ENCODE results near the gene ATG13.
"Not testable (repeated sequence)": the region's sequence is repeated elsewhere in the genome, so short reads cannot be mapped to it uniquely, and the experiment has no call there.

ATG13 gene

DNA sequence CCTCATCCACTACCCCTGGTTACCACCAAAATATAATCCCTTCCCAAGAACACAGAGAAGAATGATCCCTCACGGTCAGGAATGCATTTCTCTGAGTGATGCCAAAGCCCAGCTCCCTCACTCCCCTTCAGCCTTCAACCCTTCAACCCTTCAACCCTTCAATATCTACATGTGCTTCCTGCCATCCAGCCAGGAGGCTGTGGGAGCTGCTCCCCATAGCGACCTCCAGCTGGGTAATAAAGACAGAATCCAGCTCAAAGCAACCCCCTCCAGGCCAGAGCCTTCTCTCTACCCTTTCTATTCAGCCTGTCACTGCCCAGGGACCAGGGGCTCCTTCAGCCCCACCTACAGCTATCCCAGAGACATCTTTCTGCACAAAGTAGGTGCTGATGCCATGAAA, 80.4 kb downstream of the ATG13 start:
- TF ChIP-seq, protein P1, sequence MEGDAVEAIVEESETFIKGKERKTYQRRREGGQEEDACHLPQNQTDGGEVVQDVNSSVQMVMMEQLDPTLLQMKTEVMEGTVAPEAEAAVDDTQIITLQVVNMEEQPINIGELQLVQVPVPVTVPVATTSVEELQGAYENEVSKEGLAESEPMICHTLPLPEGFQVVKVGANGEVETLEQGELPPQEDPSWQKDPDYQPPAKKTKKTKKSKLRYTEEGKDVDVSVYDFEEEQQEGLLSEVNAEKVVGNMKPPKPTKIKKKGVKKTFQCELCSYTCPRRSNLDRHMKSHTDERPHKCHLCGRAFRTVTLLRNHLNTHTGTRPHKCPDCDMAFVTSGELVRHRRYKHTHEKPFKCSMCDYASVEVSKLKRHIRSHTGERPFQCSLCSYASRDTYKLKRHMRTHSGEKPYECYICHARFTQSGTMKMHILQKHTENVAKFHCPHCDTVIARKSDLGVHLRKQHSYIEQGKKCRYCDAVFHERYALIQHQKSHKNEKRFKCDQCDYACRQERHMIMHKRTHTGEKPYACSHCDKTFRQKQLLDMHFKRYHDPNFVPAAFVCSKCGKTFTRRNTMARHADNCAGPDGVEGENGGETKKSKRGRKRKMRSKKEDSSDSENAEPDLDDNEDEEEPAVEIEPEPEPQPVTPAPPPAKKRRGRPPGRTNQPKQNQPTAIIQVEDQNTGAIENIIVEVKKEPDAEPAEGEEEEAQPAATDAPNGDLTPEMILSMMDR (IDR thresholded peaks at IDR 0.05; ENCODE audit: extremely low read depth, insufficient read depth, missing control alignments): no peak
- DNase-seq (ENCODE audit: low spot score): no peak
- in situ Hi-C loops (cut with MboI; ENCODE audit: low pct_unique_long_range_greater_than_20kb, low sequenced_read_pairs, unreplicated experiment): no loop called here

DNA sequence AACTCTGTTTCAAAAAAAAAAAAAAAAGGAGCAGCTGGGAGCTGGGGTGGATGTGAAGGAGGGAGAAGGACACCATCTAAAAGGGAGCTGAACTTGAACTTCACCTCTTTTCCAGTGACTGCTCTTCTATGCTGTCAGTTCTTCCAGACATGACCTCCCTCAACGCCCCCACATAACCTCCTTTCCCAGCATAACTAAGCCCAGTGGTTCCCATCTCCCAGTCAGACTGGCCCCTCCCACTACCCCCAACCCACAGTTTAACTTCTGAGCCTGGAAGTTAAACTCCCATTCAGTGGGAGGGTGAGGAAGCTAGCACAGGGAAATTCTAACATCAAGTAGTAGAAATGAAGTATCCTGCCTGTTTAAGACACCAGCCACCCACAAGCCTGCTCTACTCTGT, 81.2 kb downstream of the ATG13 start:
- TF ChIP-seq, protein P1 (IDR thresholded peaks at IDR 0.05; ENCODE audit: extremely low read depth, insufficient read depth, missing control alignments): no peak
- in situ Hi-C loops (cut with MboI; ENCODE audit: low pct_unique_long_range_greater_than_20kb, low sequenced_read_pairs, unreplicated experiment): no loop called here
- no peak for DNase-seq (ENCODE audit: low spot score)

DNA sequence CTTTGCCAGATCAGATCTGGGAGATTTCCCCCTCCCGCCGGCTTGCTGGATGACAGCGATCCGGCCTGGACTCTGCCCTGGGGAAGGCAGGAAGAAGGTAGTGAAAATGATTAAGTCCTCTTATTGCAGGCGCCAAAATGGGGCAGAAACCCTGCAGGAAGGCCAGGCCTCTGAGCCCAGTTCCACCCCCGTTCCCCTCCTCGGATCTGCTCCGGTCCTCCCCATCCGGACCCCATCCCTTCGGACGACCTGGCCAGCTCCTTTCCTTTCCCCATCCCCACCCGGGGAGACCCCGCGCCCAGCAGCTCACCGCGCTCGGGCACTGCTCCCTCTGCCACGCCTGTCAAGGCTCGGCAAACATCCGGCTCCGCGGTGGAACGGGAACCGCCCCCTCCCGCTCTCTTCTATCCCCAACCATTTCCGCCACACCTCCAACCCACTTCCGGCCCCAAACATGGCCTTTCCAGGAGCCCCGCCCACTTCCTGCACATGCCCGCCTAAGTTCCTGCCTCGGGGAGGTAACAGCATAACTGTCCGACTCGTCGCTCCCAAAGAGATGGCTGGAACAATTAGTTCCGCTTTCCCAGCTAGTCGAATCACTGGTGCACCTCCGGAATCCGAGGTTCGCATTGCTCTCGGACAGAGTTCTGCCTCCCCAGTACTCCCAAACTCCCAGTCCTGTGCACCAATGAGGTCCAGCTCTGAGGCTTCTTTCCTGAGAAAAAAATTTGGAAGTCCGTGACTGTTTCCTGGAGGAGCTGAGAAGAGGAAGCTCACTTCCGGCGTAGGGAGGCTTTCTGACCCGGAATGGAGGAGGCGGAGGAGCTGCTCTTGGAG, 83.1 kb downstream of the ATG13 start, which contains the start of the genes ARHGAP1 and ZNF408:
ARHGAP1 (minus strand) TSS at position 379 of the 837 bp plus-strand sequence. CDS start 4,512 bp downstream, outside the sequence.
ZNF408 (plus strand) TSS at position 791 of the 837 bp plus-strand sequence; CDS start at position 808, 17 bp downstream.
- peak; percentile 94 for DNase-seq (ENCODE audit: low spot score)
- TF ChIP-seq, protein P1 (IDR thresholded peaks at IDR 0.05; ENCODE audit: extremely low read depth, insufficient read depth, missing control alignments): no peak
- in situ Hi-C loops (cut with MboI; ENCODE audit: low pct_unique_long_range_greater_than_20kb, low sequenced_read_pairs, unreplicated experiment): no loop called here

DNA sequence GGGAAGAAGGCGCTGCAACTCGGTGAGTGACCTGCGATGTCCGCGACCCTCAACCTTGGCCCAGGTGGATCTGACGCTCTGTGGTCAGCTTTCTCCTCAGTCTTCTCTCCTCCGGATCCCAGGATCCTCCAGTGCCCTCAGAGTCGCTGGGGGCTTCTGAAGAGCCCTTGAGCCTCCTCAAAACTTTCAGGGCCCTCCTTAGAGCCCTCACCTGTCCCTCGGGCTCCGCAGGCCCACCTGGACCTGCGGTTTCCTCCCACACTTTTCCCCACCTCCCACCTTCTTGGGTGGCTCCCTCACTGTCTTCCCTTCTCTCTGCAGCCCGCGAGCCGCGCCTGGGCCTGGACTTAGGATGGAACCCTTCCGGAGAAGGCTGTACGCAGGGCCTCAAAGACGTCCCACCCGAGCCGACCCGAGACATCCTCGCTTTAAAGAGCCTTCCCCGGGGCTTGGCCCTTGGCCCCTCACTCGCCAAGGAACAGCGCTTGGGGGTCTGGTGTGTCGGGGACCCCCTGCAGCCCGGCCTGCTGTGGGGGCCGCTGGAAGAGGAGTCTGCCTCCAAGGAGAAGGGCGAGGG, 83.8 kb downstream of the ATG13 start:
- no peak for DNase-seq (ENCODE audit: low spot score)

DNA sequence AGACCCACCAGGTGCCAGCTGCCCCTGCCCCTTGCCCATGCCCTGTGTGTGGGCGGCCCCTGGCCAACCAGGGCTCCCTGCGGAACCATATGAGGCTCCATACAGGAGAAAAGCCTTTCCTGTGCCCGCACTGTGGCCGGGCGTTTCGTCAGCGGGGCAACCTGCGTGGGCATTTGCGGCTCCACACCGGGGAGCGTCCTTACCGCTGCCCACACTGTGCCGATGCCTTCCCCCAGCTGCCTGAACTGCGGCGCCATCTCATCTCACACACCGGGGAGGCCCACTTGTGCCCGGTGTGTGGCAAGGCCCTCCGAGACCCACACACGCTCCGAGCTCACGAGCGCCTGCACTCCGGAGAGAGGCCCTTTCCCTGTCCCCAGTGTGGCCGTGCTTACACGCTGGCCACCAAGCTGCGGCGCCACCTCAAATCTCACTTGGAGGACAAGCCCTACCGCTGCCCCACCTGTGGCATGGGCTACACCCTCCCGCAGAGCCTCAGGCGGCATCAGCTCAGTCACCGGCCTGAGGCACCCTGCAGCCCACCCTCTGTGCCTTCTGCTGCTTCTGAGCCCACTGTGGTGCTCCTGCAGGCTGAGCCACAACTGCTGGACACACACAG, 87.8 kb downstream of the ATG13 start:
- in situ Hi-C loops (cut with MboI; ENCODE audit: low pct_unique_long_range_greater_than_20kb, low sequenced_read_pairs, unreplicated experiment): no loop called here
- TF ChIP-seq, protein P1 (IDR thresholded peaks at IDR 0.05; ENCODE audit: extremely low read depth, insufficient read depth, missing control alignments): no peak
- no peak for DNase-seq (ENCODE audit: low spot score)

More for the DNA sequence above, 83.8 kb downstream of the ATG13 start:
- in situ Hi-C loops (cut with MboI; ENCODE audit: low pct_unique_long_range_greater_than_20kb, low sequenced_read_pairs, unreplicated experiment): no loop called here
- TF ChIP-seq, protein P1 (IDR thresholded peaks at IDR 0.05; ENCODE audit: extremely low read depth, insufficient read depth, missing control alignments): no peak

DNA sequence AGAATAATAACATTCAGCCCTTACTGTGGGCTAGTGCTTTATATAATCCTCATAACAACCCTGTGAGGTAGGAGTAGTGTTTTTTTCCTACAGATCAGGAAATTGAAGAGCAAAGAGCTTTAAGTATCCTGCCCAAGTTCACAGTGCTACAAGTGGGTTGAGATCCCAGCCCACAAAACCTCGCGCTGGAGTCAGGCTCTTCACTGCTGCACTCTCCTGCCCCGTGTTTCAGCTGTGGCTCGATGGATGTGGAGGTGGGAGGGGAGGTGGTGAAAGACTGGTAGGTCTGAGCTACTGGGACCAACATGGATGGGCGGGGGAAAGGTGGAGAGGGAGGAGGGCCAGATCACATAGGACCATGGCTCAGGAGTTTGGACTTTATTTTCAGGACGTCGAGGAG, 89.5 kb downstream of the ATG13 start:
- in situ Hi-C loops (cut with MboI; ENCODE audit: low pct_unique_long_range_greater_than_20kb, low sequenced_read_pairs, unreplicated experiment): no loop called here
- no peak for DNase-seq (ENCODE audit: low spot score)
- TF ChIP-seq, protein P1 (IDR thresholded peaks at IDR 0.05; ENCODE audit: extremely low read depth, insufficient read depth, missing control alignments): no peak

DNA sequence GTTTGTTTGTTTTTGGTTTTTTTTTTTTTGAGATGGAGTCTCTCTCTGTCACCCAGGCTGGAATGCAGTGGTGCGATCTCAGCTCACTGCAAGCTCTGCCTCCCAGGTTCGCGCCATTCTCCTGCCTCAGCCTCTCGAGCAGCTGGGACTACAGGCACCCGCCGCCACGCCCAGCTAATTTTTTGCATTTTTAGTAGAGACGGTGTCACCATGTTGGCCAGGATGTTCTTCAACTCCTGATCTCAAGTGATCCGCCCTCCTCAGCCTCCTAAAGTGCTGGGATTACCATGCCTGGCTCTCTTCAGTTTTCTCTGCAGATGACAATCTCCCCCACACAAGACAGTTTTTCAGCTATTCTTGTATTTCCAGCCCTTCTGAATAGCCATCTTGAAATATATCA, 92.0 kb downstream of the ATG13 start:
- DNase-seq (ENCODE audit: low spot score); in situ Hi-C loops (cut with MboI; ENCODE audit: low pct_unique_long_range_greater_than_20kb, low sequenced_read_pairs, unreplicated experiment): not testable (repeated sequence)
